GM18502 (cell line): ENCODE measurements around the gene PSMD6.
A peak's percentile ranks its signal among the peaks of the same experiment; 100 is the strongest.

Source experiments
- ATAC-seq: cut with Tn5 transposase; IDR thresholded peaks from one replicate; pipeline ENCODE4 v1.9.1; 2021; ENCODE audit warnings: mild to moderate bottlenecking; ENCODE audit not compliant: unreplicated experiment, poor library complexity

PSMD6 gene

GRCh38 chr3:64023187-64023860 is at the start of gene PSMD6:
TSS of gene PSMD6 (minus strand) at chr3:64023494. CDS start at chr3:64023419, 75 bp downstream.
- peak; percentile 96 for ATAC-seq

- no peak for ATAC-seq
Observed at GRCh38 chr3:64072126-64072525, 48.8 kb upstream of the PSMD6 start.

GRCh38 chr3:64070704-64071103 is 47.4 kb upstream of the PSMD6 start:
- ATAC-seq: no peak

- no peak for ATAC-seq
Observed at GRCh38 chr3:64067506-64068346, 44.4 kb upstream of the PSMD6 start.

GRCh38 chr3:64064804-64065203 is 41.5 kb upstream of the PSMD6 start:
- ATAC-seq: no peak

- no peak for ATAC-seq
Observed at GRCh38 chr3:64063983-64064438, 40.7 kb upstream of the PSMD6 start.

- ATAC-seq: no peak
Observed at GRCh38 chr3:64063207-64063982, 40.1 kb upstream of the PSMD6 start.

GRCh38 chr3:64061628-64062027 is 38.3 kb upstream of the PSMD6 start:
- no peak for ATAC-seq

GRCh38 chr3:64059484-64060175 is 36.3 kb upstream of the PSMD6 start:
- ATAC-seq: no peak

GRCh38 chr3:64058566-64058965 is 35.3 kb upstream of the PSMD6 start:
- ATAC-seq: no peak

GRCh38 chr3:64057231-64057630 is 33.9 kb upstream of the PSMD6 start:
- ATAC-seq: no peak

GRCh38 chr3:64056606-64057180 is 33.4 kb upstream of the PSMD6 start:
- no peak for ATAC-seq

GRCh38 chr3:64055076-64055475 is 31.8 kb upstream of the PSMD6 start:
- ATAC-seq: no peak

- no peak for ATAC-seq
Observed at GRCh38 chr3:64054488-64054887, 31.2 kb upstream of the PSMD6 start.

- ATAC-seq: no peak
Observed at GRCh38 chr3:64053581-64053980, 30.3 kb upstream of the PSMD6 start.

- no peak for ATAC-seq
Observed at GRCh38 chr3:64053117-64053516, 29.8 kb upstream of the PSMD6 start.

- no peak for ATAC-seq
Observed at GRCh38 chr3:64049832-64050231, 26.5 kb upstream of the PSMD6 start.

GRCh38 chr3:64049136-64049535 is 25.8 kb upstream of the PSMD6 start:
- no peak for ATAC-seq

- no peak for ATAC-seq
Observed at GRCh38 chr3:64048631-64049061, 25.4 kb upstream of the PSMD6 start.

- no peak for ATAC-seq
Observed at GRCh38 chr3:64047787-64048186, 24.5 kb upstream of the PSMD6 start.
